Measurements from ENCODE around the gene CLTCL1. TPM values are rescaled to one million over a fixed set of nuclear protein-coding genes. Genes with fewer than 3 reads are reported as not detected.
"Not testable (repeated sequence)": the region's sequence is repeated elsewhere in the genome, so short reads cannot be mapped to it uniquely, and the experiment has no call there.

The CLTCL1 gene
- total RNA-seq, 2 donors from 2014 or later, result 0.16 to 1.0 TPM

GRCh38 chr22:19285831-19286230, 5.7 kb downstream of the CLTCL1 start:
- DNase-seq, result no peak
- Mint-ChIP-seq H3K27ac (no peak overlapping the region), H3K4me1 (peaks cover 12% of the 10 kb centered on the region), H3K4me3 (no peak overlapping the region), H3K27me3 (peaks cover 31% of the 10 kb centered on the region), H3K36me3 (ENCODE audit: low read depth) (peaks cover 7% of the 10 kb centered on the region)
- no peak for ATAC-seq
- H3K9me3 ChIP-seq (ENCODE audit: control insufficient read depth, low read length, poor library complexity, severe bottlenecking), result no peaks in the 10 kb centered on the region

- H3K9me3 ChIP-seq (ENCODE audit: control insufficient read depth, low read length, poor library complexity, severe bottlenecking); DNase-seq; H3K4me1 Mint-ChIP-seq; H3K36me3 Mint-ChIP-seq (ENCODE audit: low read depth); H3K4me3 Mint-ChIP-seq; H3K27ac Mint-ChIP-seq; ATAC-seq: not testable (repeated sequence)
- H3K27me3 Mint-ChIP-seq, result peaks cover 15% of the 10 kb centered on the region
Measured at GRCh38 chr22:19279143-19279542, 12.4 kb downstream of the CLTCL1 start.

- Mint-ChIP-seq H3K27ac (no peak overlapping the region), H3K4me3 (no peak overlapping the region), H3K27me3 (peaks cover 22% of the 10 kb centered on the region), H3K4me1 (peaks cover 2% of the 10 kb centered on the region), H3K36me3 (ENCODE audit: low read depth) (peaks cover 3% of the 10 kb centered on the region)
- no peaks in the 10 kb centered on the region for H3K9me3 ChIP-seq (ENCODE audit: control insufficient read depth, low read length, poor library complexity, severe bottlenecking)
- ATAC-seq, result no peak
- no peak for DNase-seq
Measured at GRCh38 chr22:19277785-19278184, 13.7 kb downstream of the CLTCL1 start.

GRCh38 chr22:19275919-19276600, 15.5 kb downstream of the CLTCL1 start:
- H3K36me3 Mint-ChIP-seq (ENCODE audit: low read depth), result peaks cover 3% of the 10 kb centered on the region
- no peak for ATAC-seq
- peaks cover 22% of the 10 kb centered on the region for H3K27me3 Mint-ChIP-seq
- H3K4me1 Mint-ChIP-seq, result peaks cover 4% of the 10 kb centered on the region
- H3K4me3 Mint-ChIP-seq, result no peak overlapping the region
- H3K9me3 ChIP-seq (ENCODE audit: control insufficient read depth, low read length, poor library complexity, severe bottlenecking), result no peaks in the 10 kb centered on the region
- no peak overlapping the region for H3K27ac Mint-ChIP-seq
- DNase-seq, result no peak

GRCh38 chr22:19275513-19275912, 16.0 kb downstream of the CLTCL1 start:
- ATAC-seq (no peak), DNase-seq (no peak)
- no peaks in the 10 kb centered on the region for H3K9me3 ChIP-seq (ENCODE audit: control insufficient read depth, low read length, poor library complexity, severe bottlenecking)
- H3K27ac Mint-ChIP-seq, result no peak overlapping the region
- no peak overlapping the region for H3K4me3 Mint-ChIP-seq
- peaks cover 3% of the 10 kb centered on the region for H3K36me3 Mint-ChIP-seq (ENCODE audit: low read depth)
- peaks cover 22% of the 10 kb centered on the region for H3K27me3 Mint-ChIP-seq
- H3K4me1 Mint-ChIP-seq, result peaks cover 4% of the 10 kb centered on the region

GRCh38 chr22:19275104-19275503, 16.4 kb downstream of the CLTCL1 start:
- no peak for DNase-seq
- Mint-ChIP-seq H3K27ac (no peak overlapping the region), H3K27me3 (peaks cover 22% of the 10 kb centered on the region), H3K4me3 (no peak overlapping the region), H3K36me3 (ENCODE audit: low read depth) (peaks cover 3% of the 10 kb centered on the region), H3K4me1 (peaks cover 4% of the 10 kb centered on the region)
- no peaks in the 10 kb centered on the region for H3K9me3 ChIP-seq (ENCODE audit: control insufficient read depth, low read length, poor library complexity, severe bottlenecking)
- no peak for ATAC-seq

- Mint-ChIP-seq H3K4me1 (peaks cover 4% of the 10 kb centered on the region), H3K36me3 (ENCODE audit: low read depth) (peaks cover 5% of the 10 kb centered on the region), H3K4me3 (no peak overlapping the region), H3K27me3 (peaks cover 13% of the 10 kb centered on the region), H3K27ac (no peak overlapping the region)
- DNase-seq, result no peak
- no peaks in the 10 kb centered on the region for H3K9me3 ChIP-seq (ENCODE audit: control insufficient read depth, low read length, poor library complexity, severe bottlenecking)
- no peak for ATAC-seq
Measured at GRCh38 chr22:19271856-19272535, 19.5 kb downstream of the CLTCL1 start.

GRCh38 chr22:19271273-19271855, 20.2 kb downstream of the CLTCL1 start:
- H3K9me3 ChIP-seq (ENCODE audit: control insufficient read depth, low read length, poor library complexity, severe bottlenecking), result no peaks in the 10 kb centered on the region
- no peak for ATAC-seq
- no peak overlapping the region for H3K4me3 Mint-ChIP-seq
- peaks cover 13% of the 10 kb centered on the region for H3K27me3 Mint-ChIP-seq
- DNase-seq, result no peak
- peaks cover 5% of the 10 kb centered on the region for H3K36me3 Mint-ChIP-seq (ENCODE audit: low read depth)
- H3K4me1 Mint-ChIP-seq, result peaks cover 4% of the 10 kb centered on the region
- no peak overlapping the region for H3K27ac Mint-ChIP-seq

- no peak overlapping the region for H3K4me3 Mint-ChIP-seq
Measured at GRCh38 chr22:19270873-19271272, 20.6 kb downstream of the CLTCL1 start.

GRCh38 chr22:19266547-19267086, 24.9 kb downstream of the CLTCL1 start:
- Mint-ChIP-seq H3K4me3 (no peak overlapping the region), H3K27me3 (no peaks in the 10 kb centered on the region), H3K27ac (no peak overlapping the region), H3K4me1 (peaks cover under 1% of the 10 kb centered on the region), H3K36me3 (ENCODE audit: low read depth) (peaks cover 2% of the 10 kb centered on the region)
- ATAC-seq, result no peak
- H3K9me3 ChIP-seq (ENCODE audit: control insufficient read depth, low read length, poor library complexity, severe bottlenecking), result peaks cover 4% of the 10 kb centered on the region
- no peak for DNase-seq

More at GRCh38 chr22:19270873-19271272, 20.6 kb downstream of the CLTCL1 start:
- peaks cover 4% of the 10 kb centered on the region for H3K4me1 Mint-ChIP-seq
- H3K27ac Mint-ChIP-seq, result no peak overlapping the region
- peaks cover under 1% of the 10 kb centered on the region for H3K9me3 ChIP-seq (ENCODE audit: control insufficient read depth, low read length, poor library complexity, severe bottlenecking)
- peaks cover 10% of the 10 kb centered on the region for H3K27me3 Mint-ChIP-seq
- ATAC-seq, result no peak
- no peak for DNase-seq
- H3K36me3 Mint-ChIP-seq (ENCODE audit: low read depth), result peaks cover 5% of the 10 kb centered on the region

- Mint-ChIP-seq H3K36me3 (ENCODE audit: low read depth) (peaks cover 2% of the 10 kb centered on the region), H3K4me1 (peaks cover 2% of the 10 kb centered on the region), H3K27ac (no peak overlapping the region), H3K27me3 (peaks cover 6% of the 10 kb centered on the region), H3K4me3 (no peak overlapping the region)
- DNase-seq (no peak), ATAC-seq (no peak)
- peaks cover 4% of the 10 kb centered on the region for H3K9me3 ChIP-seq (ENCODE audit: control insufficient read depth, low read length, poor library complexity, severe bottlenecking)
Measured at GRCh38 chr22:19265779-19266178, 25.7 kb downstream of the CLTCL1 start.

- DNase-seq, result no peak
- no peak overlapping the region for H3K4me3 Mint-ChIP-seq
- no peak for ATAC-seq
- H3K9me3 ChIP-seq (ENCODE audit: control insufficient read depth, low read length, poor library complexity, severe bottlenecking), result peaks cover 2% of the 10 kb centered on the region
- H3K36me3 Mint-ChIP-seq (ENCODE audit: low read depth), result peaks cover 4% of the 10 kb centered on the region
- peaks cover 10% of the 10 kb centered on the region for H3K4me1 Mint-ChIP-seq
- H3K27me3 Mint-ChIP-seq, result peaks cover 6% of the 10 kb centered on the region
- H3K27ac Mint-ChIP-seq, result no peak overlapping the region
Measured at GRCh38 chr22:19260804-19261203, 30.7 kb downstream of the CLTCL1 start.

- Mint-ChIP-seq H3K4me1 (peaks cover 10% of the 10 kb centered on the region), H3K4me3 (peak overlapping the region; percentile 82), H3K27ac (peak overlapping the region; percentile 84), H3K27me3 (peaks cover 6% of the 10 kb centered on the region), H3K36me3 (ENCODE audit: low read depth) (peaks cover 4% of the 10 kb centered on the region)
- ATAC-seq (no peak), DNase-seq (no peak)
- no peaks in the 10 kb centered on the region for H3K9me3 ChIP-seq (ENCODE audit: control insufficient read depth, low read length, poor library complexity, severe bottlenecking)
Measured at GRCh38 chr22:19260194-19260593, 31.3 kb downstream of the CLTCL1 start.

Measured in T-helper 17 cell (primary cell).